H1 (cell line): ENCODE results near the gene ARL6IP4. TPM values are rescaled to one million over a fixed set of nuclear protein-coding genes. Genes with fewer than 3 reads are reported as not detected.

ENCODE experiments used
- CHD1 ChIP-seq: IDR thresholded peaks from 2 replicates; pipeline ENCODE4 v1.6.1; 2012; ENCODE audit warnings: low read depth, low read length, improper control_type of control experiment
- KDM4A ChIP-seq: IDR thresholded peaks from one replicate; pipeline ENCODE4 v1.7.1; 2012; ENCODE audit warnings: low read depth, mild to moderate bottlenecking, moderate library complexity, low read length, inconsistent platforms; ENCODE audit not compliant: severe bottlenecking
- POU5F1 ChIP-seq: IDR thresholded peaks from 2 replicates; pipeline ENCODE4 v1.6.1; 2011; ENCODE audit warnings: low read depth, mild to moderate bottlenecking, low read length, moderate library complexity
- RAD21 ChIP-seq, 2 experiments: IDR thresholded peaks in 1 of 2; conservative IDR thresholded peaks in 1 of 2; 2 replicates each; pipeline ENCODE4 v1.6.1; 2011; ENCODE audit warnings: low read depth in 2 of 2, low read length in 2 of 2, improper control_type of control experiment in 1 of 2, inconsistent platforms in 1 of 2, mild to moderate bottlenecking in 1 of 2, moderate library complexity in 1 of 2
- TAF7 ChIP-seq: optimal IDR thresholded peaks from 2 replicates; pipeline ENCODE3; 2011; ENCODE audit warnings: low read depth, mild to moderate bottlenecking, inconsistent platforms, low read length, moderate library complexity, borderline replicate concordance
- TEAD4 ChIP-seq: IDR thresholded peaks from 2 replicates; pipeline ENCODE4 v1.6.1; 2012; ENCODE audit warnings: low read depth, low read length, inconsistent platforms, mixed read lengths
- polyA plus RNA-seq, 7 experiments: library from polyadenylated mRNA; depleted of rRNA in 3 of 7; stranded (reverse) in 5 of 7; unstranded in 2 of 7; fragments of >200 nt in 5 of 7; fragments of 200-250 nt in 2 of 7; gene quantifications; 1 replicate in 5 of 7; 2 replicates in 1 of 7; 4 replicates in 1 of 7; pipeline versions ENCODE4 v1.2.1 to v1.2.3, GENCODE V29; 2011 to 2013; ENCODE audit warnings: missing spikeins in 2 of 7, mixed read lengths in 2 of 7
- total RNA-seq: library from RNA; stranded (reverse); fragmentation: NEBNext Ultra II Directional; extraction: Animal tissue kit (Norgen Biotek cat#: 25700); gene quantifications from 2 replicates; pipeline ENCODE4 v1.2.1, GENCODE V29; 2021
- TF ChIP-seq, protein P1 (sequence below): IDR thresholded peaks from 2 replicates; pipeline ENCODE4 v1.6.1; 2012; ENCODE audit warnings: inconsistent platforms
- TF ChIP-seq, protein P2 (sequence below): fragments of 300-600 bp; sonication (generic); IDR thresholded peaks from 2 replicates; pipeline ENCODE4 v1.7.1; 2012; ENCODE audit warnings: low read length, moderate library complexity, mild to moderate bottlenecking, inconsistent platforms; ENCODE audit not compliant: insufficient replicate concordance

The ARL6IP4 gene
- total and polyA plus RNA-seq, 2 of the 8 experiments (the other 6 are each of a cell fraction or from before 2014, with no cell fraction given), result 76.4 to 109 TPM

DNA sequence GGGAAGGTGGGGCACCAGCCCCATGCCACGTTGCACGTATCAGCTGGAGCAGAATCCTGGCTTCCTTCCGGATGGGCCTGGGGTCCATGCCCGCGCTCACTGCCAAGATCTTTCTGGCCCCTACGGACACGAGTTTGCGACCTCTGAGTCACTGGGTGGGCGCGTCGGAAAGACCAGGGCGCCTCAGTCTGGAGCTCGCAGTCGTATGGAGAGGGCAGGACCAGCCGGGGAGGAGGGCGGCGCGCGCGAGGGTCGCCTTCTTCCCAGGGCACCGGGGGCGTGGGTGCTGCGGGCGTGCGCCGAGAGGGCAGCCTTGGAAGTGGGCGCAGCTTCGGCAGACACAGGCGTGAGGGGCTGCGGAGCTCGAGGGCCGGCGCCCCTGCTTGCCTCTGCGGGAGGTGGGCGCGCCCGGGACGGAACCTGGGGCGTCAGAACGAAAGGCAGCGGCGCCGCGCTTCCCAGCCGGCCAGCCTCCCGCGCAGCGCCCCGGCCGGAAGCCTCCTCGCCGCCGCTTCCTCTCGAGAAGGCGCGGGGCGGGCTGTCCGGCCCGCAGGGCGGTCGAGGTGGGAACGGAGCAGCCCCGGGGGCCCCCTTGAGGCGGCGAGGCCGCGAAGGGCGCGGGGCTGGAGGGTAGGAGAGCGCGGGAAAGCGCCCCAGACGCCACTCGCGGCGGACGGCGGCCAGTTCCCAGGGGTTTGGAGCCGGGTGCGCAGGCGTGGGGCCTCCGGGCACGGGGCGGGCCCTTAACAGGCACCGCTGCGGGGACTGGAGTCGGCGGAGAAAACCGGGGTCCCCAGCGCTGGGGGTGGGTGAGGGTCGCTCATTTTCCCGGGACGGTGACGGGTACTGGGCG, at the start of gene ARL6IP4 (continued):
- TF ChIP-seq KDM4A (peak; percentile 82), POU5F1 (no peak), RAD21 (IDR thresholded peaks at IDR 0.05 in 1 of 2, conservative IDR thresholded peaks at IDR 0.05 in 1 of 2; ENCODE audit: low read depth in 2 of 2, low read length in 2 of 2) (0 out of 4 replicates have a peak, but pooled peaks of 1 of the 2 experiments have one; percentile 3), CHD1 (no peak), TAF7 (peak; percentile 74), TEAD4 (no peak)
- TF ChIP-seq, protein P1, sequence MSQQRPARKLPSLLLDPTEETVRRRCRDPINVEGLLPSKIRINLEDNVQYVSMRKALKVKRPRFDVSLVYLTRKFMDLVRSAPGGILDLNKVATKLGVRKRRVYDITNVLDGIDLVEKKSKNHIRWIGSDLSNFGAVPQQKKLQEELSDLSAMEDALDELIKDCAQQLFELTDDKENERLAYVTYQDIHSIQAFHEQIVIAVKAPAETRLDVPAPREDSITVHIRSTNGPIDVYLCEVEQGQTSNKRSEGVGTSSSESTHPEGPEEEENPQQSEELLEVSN, result peak; percentile 57
- TF ChIP-seq, protein P2, sequence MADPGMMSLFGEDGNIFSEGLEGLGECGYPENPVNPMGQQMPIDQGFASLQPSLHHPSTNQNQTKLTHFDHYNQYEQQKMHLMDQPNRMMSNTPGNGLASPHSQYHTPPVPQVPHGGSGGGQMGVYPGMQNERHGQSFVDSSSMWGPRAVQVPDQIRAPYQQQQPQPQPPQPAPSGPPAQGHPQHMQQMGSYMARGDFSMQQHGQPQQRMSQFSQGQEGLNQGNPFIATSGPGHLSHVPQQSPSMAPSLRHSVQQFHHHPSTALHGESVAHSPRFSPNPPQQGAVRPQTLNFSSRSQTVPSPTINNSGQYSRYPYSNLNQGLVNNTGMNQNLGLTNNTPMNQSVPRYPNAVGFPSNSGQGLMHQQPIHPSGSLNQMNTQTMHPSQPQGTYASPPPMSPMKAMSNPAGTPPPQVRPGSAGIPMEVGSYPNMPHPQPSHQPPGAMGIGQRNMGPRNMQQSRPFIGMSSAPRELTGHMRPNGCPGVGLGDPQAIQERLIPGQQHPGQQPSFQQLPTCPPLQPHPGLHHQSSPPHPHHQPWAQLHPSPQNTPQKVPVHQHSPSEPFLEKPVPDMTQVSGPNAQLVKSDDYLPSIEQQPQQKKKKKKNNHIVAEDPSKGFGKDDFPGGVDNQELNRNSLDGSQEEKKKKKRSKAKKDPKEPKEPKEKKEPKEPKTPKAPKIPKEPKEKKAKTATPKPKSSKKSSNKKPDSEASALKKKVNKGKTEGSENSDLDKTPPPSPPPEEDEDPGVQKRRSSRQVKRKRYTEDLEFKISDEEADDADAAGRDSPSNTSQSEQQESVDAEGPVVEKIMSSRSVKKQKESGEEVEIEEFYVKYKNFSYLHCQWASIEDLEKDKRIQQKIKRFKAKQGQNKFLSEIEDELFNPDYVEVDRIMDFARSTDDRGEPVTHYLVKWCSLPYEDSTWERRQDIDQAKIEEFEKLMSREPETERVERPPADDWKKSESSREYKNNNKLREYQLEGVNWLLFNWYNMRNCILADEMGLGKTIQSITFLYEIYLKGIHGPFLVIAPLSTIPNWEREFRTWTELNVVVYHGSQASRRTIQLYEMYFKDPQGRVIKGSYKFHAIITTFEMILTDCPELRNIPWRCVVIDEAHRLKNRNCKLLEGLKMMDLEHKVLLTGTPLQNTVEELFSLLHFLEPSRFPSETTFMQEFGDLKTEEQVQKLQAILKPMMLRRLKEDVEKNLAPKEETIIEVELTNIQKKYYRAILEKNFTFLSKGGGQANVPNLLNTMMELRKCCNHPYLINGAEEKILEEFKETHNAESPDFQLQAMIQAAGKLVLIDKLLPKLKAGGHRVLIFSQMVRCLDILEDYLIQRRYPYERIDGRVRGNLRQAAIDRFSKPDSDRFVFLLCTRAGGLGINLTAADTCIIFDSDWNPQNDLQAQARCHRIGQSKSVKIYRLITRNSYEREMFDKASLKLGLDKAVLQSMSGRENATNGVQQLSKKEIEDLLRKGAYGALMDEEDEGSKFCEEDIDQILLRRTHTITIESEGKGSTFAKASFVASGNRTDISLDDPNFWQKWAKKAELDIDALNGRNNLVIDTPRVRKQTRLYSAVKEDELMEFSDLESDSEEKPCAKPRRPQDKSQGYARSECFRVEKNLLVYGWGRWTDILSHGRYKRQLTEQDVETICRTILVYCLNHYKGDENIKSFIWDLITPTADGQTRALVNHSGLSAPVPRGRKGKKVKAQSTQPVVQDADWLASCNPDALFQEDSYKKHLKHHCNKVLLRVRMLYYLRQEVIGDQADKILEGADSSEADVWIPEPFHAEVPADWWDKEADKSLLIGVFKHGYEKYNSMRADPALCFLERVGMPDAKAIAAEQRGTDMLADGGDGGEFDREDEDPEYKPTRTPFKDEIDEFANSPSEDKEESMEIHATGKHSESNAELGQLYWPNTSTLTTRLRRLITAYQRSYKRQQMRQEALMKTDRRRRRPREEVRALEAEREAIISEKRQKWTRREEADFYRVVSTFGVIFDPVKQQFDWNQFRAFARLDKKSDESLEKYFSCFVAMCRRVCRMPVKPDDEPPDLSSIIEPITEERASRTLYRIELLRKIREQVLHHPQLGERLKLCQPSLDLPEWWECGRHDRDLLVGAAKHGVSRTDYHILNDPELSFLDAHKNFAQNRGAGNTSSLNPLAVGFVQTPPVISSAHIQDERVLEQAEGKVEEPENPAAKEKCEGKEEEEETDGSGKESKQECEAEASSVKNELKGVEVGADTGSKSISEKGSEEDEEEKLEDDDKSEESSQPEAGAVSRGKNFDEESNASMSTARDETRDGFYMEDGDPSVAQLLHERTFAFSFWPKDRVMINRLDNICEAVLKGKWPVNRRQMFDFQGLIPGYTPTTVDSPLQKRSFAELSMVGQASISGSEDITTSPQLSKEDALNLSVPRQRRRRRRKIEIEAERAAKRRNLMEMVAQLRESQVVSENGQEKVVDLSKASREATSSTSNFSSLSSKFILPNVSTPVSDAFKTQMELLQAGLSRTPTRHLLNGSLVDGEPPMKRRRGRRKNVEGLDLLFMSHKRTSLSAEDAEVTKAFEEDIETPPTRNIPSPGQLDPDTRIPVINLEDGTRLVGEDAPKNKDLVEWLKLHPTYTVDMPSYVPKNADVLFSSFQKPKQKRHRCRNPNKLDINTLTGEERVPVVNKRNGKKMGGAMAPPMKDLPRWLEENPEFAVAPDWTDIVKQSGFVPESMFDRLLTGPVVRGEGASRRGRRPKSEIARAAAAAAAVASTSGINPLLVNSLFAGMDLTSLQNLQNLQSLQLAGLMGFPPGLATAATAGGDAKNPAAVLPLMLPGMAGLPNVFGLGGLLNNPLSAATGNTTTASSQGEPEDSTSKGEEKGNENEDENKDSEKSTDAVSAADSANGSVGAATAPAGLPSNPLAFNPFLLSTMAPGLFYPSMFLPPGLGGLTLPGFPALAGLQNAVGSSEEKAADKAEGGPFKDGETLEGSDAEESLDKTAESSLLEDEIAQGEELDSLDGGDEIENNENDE, result no peak
